Fibroblast of lung (primary cell): ENCODE data around the gene ACAD8.

Source experiments
- CTCF ChIP-seq, 2 donors: IDR thresholded peaks in 1 of 2; conservative IDR thresholded peaks in 1 of 2; 1 replicate in 1 of 2; 2 replicates in 1 of 2; pipeline ENCODE4 v1.5.1; 2011 to 2012; ENCODE audit warnings: low read length in 2 of 2, control low read depth in 1 of 2, inconsistent platforms in 1 of 2, low read depth in 1 of 2, mild to moderate bottlenecking in 1 of 2
- EZH2 ChIP-seq: IDR thresholded peaks from 2 replicates; pipeline ENCODE4 v1.5.1; 2012; ENCODE audit warnings: low read length, control low read depth, mild to moderate bottlenecking; ENCODE audit errors: missing control alignments

GRCh38 chr11:134238956-134239355 lies 14.4 kb upstream of the ACAD8 start:
- no peak for TF ChIP-seq CTCF (conservative IDR thresholded peaks at IDR 0.05 in 1 of 2, IDR thresholded peaks at IDR 0.05 in 1 of 2; ENCODE audit: low read depth in 1 of 2, low read length in 2 of 2)
- no peak for TF ChIP-seq EZH2
